HG03108 (cell line): ENCODE results near the gene ADPRM.
A peak's percentile ranks its signal among the peaks of the same experiment; 100 is the strongest.
"Not testable (repeated sequence)": the region's sequence is repeated elsewhere in the genome, so short reads cannot be mapped to it uniquely, and the experiment has no call there.

Experiments used
- ATAC-seq: cut with Tn5 transposase; IDR thresholded peaks from one replicate; pipeline ENCODE4 v1.9.1; 2021; ENCODE audit warnings: moderate library complexity; ENCODE audit not compliant: unreplicated experiment

Gene ADPRM

GRCh38 chr17:10698096-10698818, 863 bp downstream of the ADPRM start:
- no peak for ATAC-seq

- ATAC-seq = no peak
Observed at GRCh38 chr17:10699856-10700255, 2.5 kb downstream of the ADPRM start.

- no peak for ATAC-seq
Observed at GRCh38 chr17:10702574-10702973, 5.2 kb downstream of the ADPRM start.

- no peak for ATAC-seq
Observed at GRCh38 chr17:10705727-10706126, 8.3 kb downstream of the ADPRM start.

- ATAC-seq = no peak
Observed at GRCh38 chr17:10713318-10713717, 15.9 kb downstream of the ADPRM start.

- ATAC-seq = no peak
Observed at GRCh38 chr17:10716218-10716617, 18.8 kb downstream of the ADPRM start.

DNA sequence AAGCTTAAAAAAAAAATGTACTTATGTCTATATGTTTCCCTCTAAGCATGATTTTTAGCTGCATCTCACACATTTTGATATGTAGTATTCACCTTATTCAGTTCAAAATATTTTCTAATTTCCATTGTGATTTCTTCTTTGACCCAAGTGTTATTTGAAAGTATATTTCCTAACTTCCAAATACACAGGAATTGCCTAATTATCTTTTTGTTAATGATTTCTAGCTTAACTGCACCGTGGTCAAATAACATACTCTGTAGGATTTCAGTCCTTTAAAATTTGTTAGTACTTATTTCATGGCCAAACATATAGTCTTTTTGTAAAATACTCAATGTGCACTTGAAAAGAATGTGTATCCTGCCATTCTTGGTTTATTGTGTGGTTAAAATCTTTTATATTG, 21.2 kb downstream of the ADPRM start:
- no peak for ATAC-seq

DNA sequence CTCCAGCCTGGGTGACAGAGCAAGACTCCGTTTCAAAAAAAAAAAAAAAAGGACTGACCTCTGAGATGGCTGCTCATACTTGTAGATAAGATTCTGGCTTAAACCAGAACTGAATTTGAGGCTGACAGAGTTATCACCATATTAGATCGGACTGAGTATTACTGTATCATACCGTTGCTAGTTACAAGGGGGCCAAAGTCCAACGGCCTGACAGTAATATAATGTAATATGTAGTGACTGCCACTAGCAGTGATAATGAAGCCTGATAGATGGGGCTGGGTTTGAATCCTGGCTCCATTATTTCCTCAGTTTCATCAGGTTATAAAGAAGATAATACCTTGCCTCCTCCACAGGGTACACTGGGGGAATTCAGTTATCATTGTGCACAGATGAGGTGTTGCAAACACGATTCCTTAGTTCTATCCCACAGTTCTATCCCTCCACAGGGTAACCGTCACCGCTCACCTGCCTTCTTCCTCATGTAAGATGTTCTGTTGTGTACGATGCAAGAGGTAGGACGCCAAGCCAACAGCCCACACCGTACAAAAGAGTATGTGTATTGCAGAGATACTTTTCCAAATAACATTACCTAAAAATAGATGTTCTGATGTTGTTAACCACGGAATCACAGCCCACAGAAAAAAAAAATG, 27.3 kb downstream of the ADPRM start:
- ATAC-seq = no peak

DNA sequence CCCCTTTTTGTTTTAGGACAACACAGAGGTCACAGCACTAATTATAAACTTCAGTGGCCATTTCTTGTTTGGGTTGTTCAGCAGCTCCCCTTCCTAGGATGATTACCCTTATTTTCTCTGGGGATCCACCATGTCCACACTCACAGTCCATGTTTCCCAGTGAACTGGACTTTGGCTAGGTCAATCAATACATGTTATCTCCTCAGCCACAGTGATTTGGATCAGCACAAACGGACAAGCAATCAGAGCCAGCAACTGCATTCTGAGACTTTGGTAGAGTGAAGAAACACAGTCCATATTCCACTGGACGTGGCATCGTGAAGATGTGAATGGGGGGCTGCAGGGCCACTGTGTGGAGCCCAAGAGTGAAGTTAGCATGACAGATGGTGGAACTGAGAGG, 27.9 kb downstream of the ADPRM start:
- ATAC-seq = no peak

- ATAC-seq = no peak
Observed at GRCh38 chr17:10726196-10726595, 28.8 kb downstream of the ADPRM start.

- ATAC-seq = no peak
Observed at GRCh38 chr17:10727192-10727591, 29.8 kb downstream of the ADPRM start.

GRCh38 chr17:10728331-10728892, 31.0 kb downstream of the ADPRM start:
- no peak for ATAC-seq

DNA sequence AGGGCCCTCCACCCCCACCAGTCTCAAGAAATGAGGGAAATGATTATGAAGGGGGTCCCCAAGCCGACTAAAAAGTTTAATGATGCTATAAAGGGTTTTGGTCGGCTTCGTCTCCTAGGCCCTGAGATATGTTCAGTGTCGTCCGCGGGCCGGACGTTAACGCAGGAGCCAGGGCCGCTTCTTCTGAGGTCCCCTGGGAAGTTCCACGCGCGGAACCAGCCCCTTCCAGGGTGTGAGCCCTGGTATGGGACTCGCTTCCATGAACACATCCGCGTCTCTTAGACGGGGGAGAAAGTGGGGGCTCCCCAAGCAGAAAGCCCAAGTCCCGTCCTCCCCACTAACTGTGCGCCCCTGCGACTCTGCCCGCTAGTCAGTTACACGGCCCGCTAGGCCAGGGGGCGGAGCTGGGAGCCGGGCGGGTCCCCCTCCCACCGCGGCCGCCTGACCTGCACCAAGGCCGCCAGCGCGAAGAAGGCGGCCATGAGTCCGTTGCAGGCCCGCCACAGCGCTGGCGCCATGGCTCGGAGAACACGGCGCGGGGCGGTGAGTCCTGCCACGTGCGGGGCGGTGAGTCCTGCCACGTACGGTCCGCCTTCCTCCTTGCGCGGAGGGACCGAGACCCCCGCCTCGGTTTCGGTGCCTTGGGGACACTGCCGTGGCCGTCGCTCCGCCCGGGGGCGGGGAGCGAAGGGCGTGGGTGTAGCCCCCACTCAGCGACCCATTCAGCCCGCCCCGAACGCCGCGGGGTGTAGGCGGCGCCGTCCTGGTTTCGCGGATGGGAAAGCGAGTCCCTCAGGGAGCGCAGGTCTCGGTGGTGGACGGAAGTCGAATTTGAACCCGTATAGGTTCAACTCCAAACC, 32.2 kb downstream of the ADPRM start, which contains the start of gene TMEM220:
TMEM220 (minus strand) TSS at position 690 of the 860 bp plus-strand sequence; CDS start at position 518, 172 bp downstream.
- peak; percentile 71 for ATAC-seq

- ATAC-seq = not testable (repeated sequence)
Observed at GRCh38 chr17:10730247-10730646, 32.9 kb downstream of the ADPRM start.

DNA sequence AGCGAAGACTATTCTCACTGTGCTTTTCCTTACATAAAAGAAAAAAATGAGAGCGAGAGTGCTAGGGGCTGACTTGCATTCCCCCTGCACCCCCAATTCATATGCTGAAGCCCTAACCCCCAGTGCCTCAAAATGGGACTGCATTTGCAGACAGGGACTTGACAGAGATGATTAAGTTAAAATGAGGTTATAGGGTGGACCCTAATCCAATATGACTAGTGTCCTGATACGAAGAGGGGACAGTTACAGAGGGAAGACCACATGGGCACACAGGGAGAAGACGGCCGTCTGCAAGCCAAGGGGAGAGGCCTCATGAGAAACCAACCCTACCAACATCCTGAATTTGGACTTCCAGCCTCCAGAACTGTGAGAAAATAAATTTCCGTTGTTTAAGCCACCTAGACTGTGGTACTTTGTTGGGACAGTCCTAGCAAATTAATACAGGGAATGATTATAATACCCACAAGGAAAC, 34.0 kb downstream of the ADPRM start:
- ATAC-seq = no peak

DNA sequence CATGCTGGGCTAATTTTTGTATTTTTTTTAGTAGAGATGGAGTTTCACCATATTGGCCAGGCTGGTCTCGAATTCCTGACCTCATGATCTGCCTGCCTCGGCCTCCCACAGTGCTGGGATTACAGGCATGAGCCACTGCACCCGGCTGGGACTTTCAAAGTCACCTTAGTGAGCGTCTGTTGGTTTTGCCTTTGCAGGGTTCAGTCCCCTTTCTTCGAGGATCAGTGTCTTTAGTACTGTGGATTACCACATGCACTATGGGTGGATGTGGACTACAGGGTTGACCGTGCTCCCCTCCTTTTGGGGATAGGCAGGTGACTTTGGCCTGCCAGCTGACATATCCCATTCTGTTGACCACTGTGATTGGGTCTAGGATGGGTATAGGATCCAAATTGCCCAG, 34.7 kb downstream of the ADPRM start:
- not testable (repeated sequence) for ATAC-seq

DNA sequence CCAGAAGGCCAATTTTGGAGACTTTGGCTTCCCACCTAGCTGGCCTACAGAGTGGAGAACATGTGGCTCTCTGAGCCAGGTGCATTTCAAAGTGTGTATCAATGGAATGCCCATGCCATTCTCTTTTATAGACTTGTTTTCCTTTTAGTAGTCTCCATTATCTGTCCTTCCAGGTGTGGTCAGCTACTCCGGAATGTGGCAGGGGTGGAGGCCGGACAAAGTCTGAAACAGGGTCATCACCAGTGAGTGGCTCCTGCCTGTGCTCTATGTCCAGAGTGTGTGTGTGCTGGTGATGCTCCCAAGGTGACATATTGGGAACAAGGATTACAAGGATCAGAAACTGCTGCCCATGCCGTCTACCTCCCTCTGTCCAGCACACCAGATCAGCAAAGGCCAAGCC, 36.3 kb downstream of the ADPRM start:
- no peak for ATAC-seq

GRCh38 chr17:10735251-10735650, 37.9 kb downstream of the ADPRM start:
- ATAC-seq = no peak

DNA sequence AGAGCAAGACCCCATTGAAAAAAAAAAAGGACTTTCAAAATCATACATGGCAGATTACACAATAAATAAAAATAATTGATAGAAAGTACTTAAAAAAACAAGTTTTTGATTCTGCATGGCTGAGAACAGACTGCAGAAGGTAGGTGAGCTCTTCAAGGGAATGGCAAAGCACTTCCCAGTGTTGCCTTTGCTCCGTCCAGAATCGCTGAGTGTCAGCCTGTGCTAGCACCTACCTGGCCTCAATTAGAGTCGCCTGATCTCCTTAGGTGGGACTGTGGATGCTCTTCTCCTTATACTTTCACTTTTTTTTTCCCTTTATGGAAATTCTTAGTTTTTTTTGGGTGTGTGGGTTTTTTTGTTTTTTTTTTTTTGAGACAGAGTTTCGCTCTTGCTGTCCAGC, 38.4 kb downstream of the ADPRM start:
- no peak for ATAC-seq

- ATAC-seq = no peak
Observed at GRCh38 chr17:10737168-10737622, 39.8 kb downstream of the ADPRM start.

DNA sequence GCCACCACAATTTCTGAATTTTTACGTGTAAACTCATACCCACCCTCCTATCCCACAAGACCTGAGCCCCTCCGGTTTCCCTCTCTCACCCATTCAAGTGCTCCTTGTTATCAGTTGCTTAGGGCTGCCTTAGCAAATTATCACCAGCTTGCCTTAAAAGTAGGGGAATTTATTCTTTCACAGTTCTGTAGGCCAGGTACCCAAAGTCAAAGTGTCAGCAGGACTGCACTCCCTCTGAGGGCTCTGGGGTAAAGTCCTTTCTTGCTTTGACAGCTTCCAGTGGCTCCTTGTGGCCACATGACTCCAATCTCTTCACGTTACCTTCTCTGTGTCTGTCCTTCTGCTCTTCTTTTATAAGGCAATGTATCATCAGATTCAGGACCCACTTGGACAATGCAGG, 40.3 kb downstream of the ADPRM start:
- no peak for ATAC-seq
